GM19193 (cell line): ENCODE results near the gene GEMIN8.

ENCODE experiments used
- POLR2A ChIP-seq: IDR thresholded peaks from 4 replicates; pipeline ENCODE4 v1.6.1; 2011; ENCODE audit not compliant: insufficient read depth, insufficient read length; ENCODE audit errors: extremely low read depth

GEMIN8 gene

GRCh38 chrX:14029425-14030173 is at the start of gene GEMIN8:
Gene GEMIN8 (minus strand): TSS chrX:14029892. CDS start chrX:14021478, 8,414 bp downstream.
- peak; percentile 88 for TF ChIP-seq POLR2A

- TF ChIP-seq POLR2A, result no peak
These were observed 46.9 kb upstream of the GEMIN8 start for GRCh38 chrX:14076639-14077038.

- no peak for TF ChIP-seq POLR2A
These were observed 43.9 kb upstream of the GEMIN8 start for GRCh38 chrX:14073556-14073955.

- no peak for TF ChIP-seq POLR2A
These were observed 43.4 kb upstream of the GEMIN8 start for GRCh38 chrX:14073071-14073470.

GRCh38 chrX:14065800-14066199 is 36.1 kb upstream of the GEMIN8 start:
- no peak for TF ChIP-seq POLR2A

- no peak for TF ChIP-seq POLR2A
These were observed 35.1 kb upstream of the GEMIN8 start for GRCh38 chrX:14064626-14065432.

GRCh38 chrX:14062524-14062923 is 32.8 kb upstream of the GEMIN8 start:
- TF ChIP-seq POLR2A, result no peak

GRCh38 chrX:14056206-14056605 is 26.5 kb upstream of the GEMIN8 start:
- TF ChIP-seq POLR2A, result no peak

GRCh38 chrX:14051416-14051815 is 21.7 kb upstream of the GEMIN8 start:
- no peak for TF ChIP-seq POLR2A

- TF ChIP-seq POLR2A, result no peak
These were observed 21.0 kb upstream of the GEMIN8 start for GRCh38 chrX:14050709-14051108.

- TF ChIP-seq POLR2A, result no peak
These were observed 13.5 kb upstream of the GEMIN8 start for GRCh38 chrX:14043209-14043608.

GRCh38 chrX:14039344-14039743 is 9.7 kb upstream of the GEMIN8 start:
- no peak for TF ChIP-seq POLR2A

GRCh38 chrX:14038375-14039085 is 8.8 kb upstream of the GEMIN8 start:
- TF ChIP-seq POLR2A, result no peak

- no peak for TF ChIP-seq POLR2A
These were observed 2.7 kb upstream of the GEMIN8 start for GRCh38 chrX:14032406-14032805.

- TF ChIP-seq POLR2A, result no peak
These were observed 460 bp upstream of the GEMIN8 start for GRCh38 chrX:14030174-14030530.

GRCh38 chrX:14029039-14029424 is 660 bp downstream of the GEMIN8 start:
- TF ChIP-seq POLR2A, result no peak

GRCh38 chrX:14028473-14028872 is 1.2 kb downstream of the GEMIN8 start:
- no peak for TF ChIP-seq POLR2A
